DOHH2 (cell line): ENCODE measurements around the gene RBM44.
"Not testable (repeated sequence)": the region's sequence is repeated elsewhere in the genome, so short reads cannot be mapped to it uniquely, and the experiment has no call there.

ENCODE experiments used
- H3F3A ChIP-seq: fragments of 200-600 bp; sonication (generic), shearing (Covaris generic); 2 replicates; pipeline ENCODE4 v1.6.0; 2016; ENCODE audit warnings: antibody characterized with exemption, mild to moderate bottlenecking; ENCODE audit not compliant: control insufficient read depth, insufficient read depth
- H3K27ac ChIP-seq: fragments of 200-600 bp; sonication (generic); 2 replicates; pipeline ENCODE4 v1.5.1; 2014; ENCODE audit warnings: low read depth, mild to moderate bottlenecking, low read length, moderate library complexity
- H3K27me3 ChIP-seq: fragments of 200-600 bp; sonication (generic); 2 replicates; pipeline ENCODE4 v1.6.1; 2014; ENCODE audit warnings: mild to moderate bottlenecking, low read length, mixed read lengths; ENCODE audit not compliant: control insufficient read depth
- H3K36me3 ChIP-seq: fragments of 200-600 bp; sonication (generic); 2 replicates; pipeline ENCODE4 v1.6.1; 2014; ENCODE audit warnings: mild to moderate bottlenecking, low read length, moderate library complexity, mixed read lengths; ENCODE audit not compliant: control insufficient read depth
- H3K4me1 ChIP-seq: fragments of 200-600 bp; sonication (generic); 2 replicates; pipeline ENCODE4 v1.6.1; 2014; ENCODE audit warnings: mild to moderate bottlenecking, low read length, mixed read lengths; ENCODE audit not compliant: control insufficient read depth
- H3K4me2 ChIP-seq: fragments of 200-600 bp; sonication (generic); 2 replicates; pipeline ENCODE4 v1.6.0; 2014; ENCODE audit warnings: mild to moderate bottlenecking, low read length, moderate library complexity
- H3K4me3 ChIP-seq: fragments of 200-600 bp; sonication (generic); 2 replicates; pipeline ENCODE4 v1.5.1; 2014; ENCODE audit warnings: mild to moderate bottlenecking, low read length, mixed read lengths
- H3K79me2 ChIP-seq: fragments of 200-600 bp; sonication (generic); 2 replicates; pipeline ENCODE4 v1.6.1; 2014; ENCODE audit warnings: mild to moderate bottlenecking, low read length, mixed read lengths; ENCODE audit not compliant: control insufficient read depth
- H3K9me2 ChIP-seq: fragments of 200-600 bp; sonication (generic); replicated peaks from 2 replicates; pipeline ENCODE4 v1.6.1; 2014; ENCODE audit warnings: mild to moderate bottlenecking, low read length, mixed read lengths; ENCODE audit not compliant: control insufficient read depth
- H3K9me3 ChIP-seq: fragments of 200-600 bp; sonication (generic); 2 replicates; pipeline ENCODE4 v1.6.1; 2014; ENCODE audit warnings: antibody characterized with exemption, low read length, mixed read lengths; ENCODE audit not compliant: control insufficient read depth, insufficient read depth
- H4K20me1 ChIP-seq: fragments of 200-600 bp; sonication (generic); 2 replicates; pipeline ENCODE4 v1.6.0; 2014; ENCODE audit warnings: low read depth, mild to moderate bottlenecking, antibody characterized with exemption, low read length, moderate library complexity; ENCODE audit not compliant: control insufficient read depth, insufficient read depth
- EZH2phosphoT487 ChIP-seq: fragments of 200-600 bp; sonication (generic); IDR thresholded peaks from 2 replicates; pipeline ENCODE4 v1.6.1; 2017; ENCODE audit warnings: borderline replicate concordance, mild to moderate bottlenecking, antibody characterized with exemption, low read length, moderate library complexity, mixed read lengths
- TF ChIP-seq, protein P1 (sequence below): fragments of 200-600 bp; sonication (generic); IDR thresholded peaks from one replicate; pipeline ENCODE4 v1.5.1; 2014; ENCODE audit warnings: antibody characterized with exemption, mild to moderate bottlenecking, low read depth, low read length; ENCODE audit not compliant: poor library complexity, severe bottlenecking

RBM44 gene

DNA sequence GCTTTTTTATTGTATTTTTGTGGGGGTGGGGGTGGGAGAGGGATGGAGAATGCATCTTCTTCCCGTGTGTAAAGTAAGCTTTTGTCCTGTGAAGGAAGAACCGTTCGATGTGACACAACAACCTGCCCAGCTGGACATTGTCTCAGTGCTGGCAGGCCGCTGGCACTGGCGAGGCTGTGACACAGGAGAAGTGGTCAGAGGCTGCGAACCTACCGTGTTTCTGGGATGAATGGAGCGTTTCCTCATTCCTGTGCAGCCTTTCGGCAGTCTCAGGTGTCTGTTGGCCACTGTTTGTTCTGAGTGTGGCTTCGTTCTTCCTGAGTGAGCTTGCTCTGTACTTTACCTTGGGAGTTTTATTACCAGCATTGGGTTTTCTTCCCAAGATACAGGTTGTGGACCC, 68.9 kb downstream of the RBM44 start:
- peaks cover 4% of the 10 kb centered on the region; the same call in 1 of the 2 replicates for H3K27me3 ChIP-seq
- no peaks in the 10 kb centered on the region for H3K9me2 ChIP-seq
- peaks cover 10% of the 10 kb centered on the region for H3K4me1 ChIP-seq
- H3K4me3 ChIP-seq, result no peak overlapping the region
- H3K4me2 ChIP-seq, result no peak overlapping the region
- H3K36me3 ChIP-seq, result no peaks in the 10 kb centered on the region
- no peaks in the 10 kb centered on the region for H4K20me1 ChIP-seq
- no peaks in the 10 kb centered on the region for H3K9me3 ChIP-seq
- no peak for TF ChIP-seq EZH2phosphoT487
- TF ChIP-seq, protein P1, sequence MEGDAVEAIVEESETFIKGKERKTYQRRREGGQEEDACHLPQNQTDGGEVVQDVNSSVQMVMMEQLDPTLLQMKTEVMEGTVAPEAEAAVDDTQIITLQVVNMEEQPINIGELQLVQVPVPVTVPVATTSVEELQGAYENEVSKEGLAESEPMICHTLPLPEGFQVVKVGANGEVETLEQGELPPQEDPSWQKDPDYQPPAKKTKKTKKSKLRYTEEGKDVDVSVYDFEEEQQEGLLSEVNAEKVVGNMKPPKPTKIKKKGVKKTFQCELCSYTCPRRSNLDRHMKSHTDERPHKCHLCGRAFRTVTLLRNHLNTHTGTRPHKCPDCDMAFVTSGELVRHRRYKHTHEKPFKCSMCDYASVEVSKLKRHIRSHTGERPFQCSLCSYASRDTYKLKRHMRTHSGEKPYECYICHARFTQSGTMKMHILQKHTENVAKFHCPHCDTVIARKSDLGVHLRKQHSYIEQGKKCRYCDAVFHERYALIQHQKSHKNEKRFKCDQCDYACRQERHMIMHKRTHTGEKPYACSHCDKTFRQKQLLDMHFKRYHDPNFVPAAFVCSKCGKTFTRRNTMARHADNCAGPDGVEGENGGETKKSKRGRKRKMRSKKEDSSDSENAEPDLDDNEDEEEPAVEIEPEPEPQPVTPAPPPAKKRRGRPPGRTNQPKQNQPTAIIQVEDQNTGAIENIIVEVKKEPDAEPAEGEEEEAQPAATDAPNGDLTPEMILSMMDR, result no peak
- H3K79me2 ChIP-seq, result no peaks in the 10 kb centered on the region
- no peaks in the 10 kb centered on the region for H3F3A ChIP-seq
- H3K27ac ChIP-seq, result no peak overlapping the region

DNA sequence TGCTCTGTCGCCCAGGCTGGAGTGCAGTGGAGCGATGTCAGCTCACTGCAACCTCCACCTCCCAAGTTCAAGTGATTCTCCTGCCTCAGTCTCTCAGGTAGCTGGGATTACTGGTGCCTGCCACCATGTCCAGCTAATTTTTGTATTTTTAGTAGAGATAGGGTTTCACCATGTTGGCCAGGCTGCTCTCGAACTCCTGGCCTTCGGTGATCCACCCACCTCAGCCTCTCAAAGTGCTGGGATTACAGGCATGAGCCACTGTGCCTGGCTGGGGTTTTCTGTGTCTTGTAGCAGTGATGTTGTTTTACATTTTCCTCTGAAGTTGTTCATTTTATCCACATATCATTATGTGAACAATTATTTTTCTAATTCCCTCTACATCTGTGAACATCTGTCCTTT, 69.5 kb downstream of the RBM44 start:
- not testable (repeated sequence) for H3K79me2 ChIP-seq, H3K9me3 ChIP-seq, H4K20me1 ChIP-seq, H3F3A ChIP-seq, H3K4me2 ChIP-seq, H3K27me3 ChIP-seq, H3K4me3 ChIP-seq, H3K27ac ChIP-seq, H3K9me2 ChIP-seq, H3K36me3 ChIP-seq
- H3K4me1 ChIP-seq, result peaks cover 14% of the 10 kb centered on the region

DNA sequence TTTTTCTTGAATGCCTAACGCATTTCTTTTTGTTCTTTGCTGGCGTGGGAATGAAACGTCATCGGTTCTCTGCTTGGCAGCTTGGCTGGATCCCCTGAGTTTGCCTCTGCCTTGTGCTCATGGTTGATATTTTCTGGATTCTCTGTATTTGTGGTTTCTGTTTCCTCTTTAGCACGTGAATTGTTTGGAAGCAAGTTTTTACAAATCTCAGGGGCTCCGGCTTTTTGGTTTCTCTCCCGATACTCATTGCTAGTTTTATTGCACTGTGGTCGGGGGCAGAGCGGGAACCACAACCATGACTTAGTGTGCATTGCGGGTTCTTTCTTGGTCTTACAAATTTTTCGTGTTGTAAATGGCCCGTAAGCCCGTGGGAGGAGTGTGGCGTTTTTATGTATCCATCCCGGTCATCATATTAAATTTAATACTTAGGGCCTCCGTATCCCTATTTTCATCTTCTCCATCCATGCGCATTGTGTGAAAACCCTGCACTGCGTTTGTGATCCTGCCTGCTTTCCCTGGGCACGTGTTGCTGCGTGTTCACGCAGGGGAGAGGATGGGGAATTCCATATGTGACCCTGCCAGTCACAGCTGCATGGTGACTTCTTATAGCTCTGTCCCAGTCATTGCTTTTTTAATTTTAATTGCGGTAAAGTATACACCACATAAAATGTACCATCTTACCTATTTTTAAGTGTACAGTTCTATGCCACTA, 70.2 kb downstream of the RBM44 start:
- no peaks in the 10 kb centered on the region for H4K20me1 ChIP-seq
- peaks cover 4% of the 10 kb centered on the region; the same call in 1 of the 2 replicates for H3K27me3 ChIP-seq
- no peaks in the 10 kb centered on the region for H3K9me3 ChIP-seq
- H3K27ac ChIP-seq, result no peak overlapping the region
- H3F3A ChIP-seq, result no peaks in the 10 kb centered on the region
- H3K36me3 ChIP-seq, result no peaks in the 10 kb centered on the region
- no peak for TF ChIP-seq EZH2phosphoT487
- TF ChIP-seq, protein P1, result no peak
- peaks cover 21% of the 10 kb centered on the region for H3K4me1 ChIP-seq
- H3K9me2 ChIP-seq, result no peaks in the 10 kb centered on the region
- no peaks in the 10 kb centered on the region for H3K79me2 ChIP-seq
- H3K4me3 ChIP-seq, result no peak overlapping the region
- no peak overlapping the region for H3K4me2 ChIP-seq

DNA sequence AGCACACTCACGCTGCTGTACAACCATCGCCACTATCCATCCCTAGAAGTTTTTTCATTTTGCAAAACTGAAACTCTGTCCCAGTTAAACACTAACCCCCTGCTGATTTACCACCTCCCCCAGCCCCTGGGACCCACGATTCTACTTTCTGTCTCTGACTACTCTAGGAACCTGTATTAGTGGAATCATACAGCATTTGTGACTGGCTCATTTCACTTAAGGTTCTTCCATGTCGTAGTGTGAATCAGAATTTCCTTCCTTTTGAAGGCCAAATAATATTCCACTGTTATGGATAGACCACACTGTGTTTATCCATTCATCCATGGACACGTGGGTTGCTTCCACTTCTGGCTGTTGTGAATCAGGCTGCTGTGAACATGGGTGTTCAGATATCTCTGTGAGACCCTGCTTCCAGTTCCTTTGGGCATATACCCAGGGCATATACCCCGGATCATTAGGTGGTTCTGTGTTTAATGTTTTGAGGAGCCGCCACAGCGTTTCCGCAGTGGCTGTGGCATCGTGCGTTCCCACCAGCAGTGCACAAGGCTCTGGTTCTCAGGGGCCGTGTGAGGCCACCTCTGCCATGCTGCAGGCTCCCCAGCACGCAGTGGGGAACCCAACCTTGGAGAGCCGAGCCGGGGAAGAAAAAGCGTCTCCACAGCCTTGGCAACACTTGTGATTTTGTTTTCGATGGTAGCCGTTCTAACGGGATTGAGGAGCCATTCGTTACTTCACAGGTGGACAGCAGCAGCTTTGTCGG, 70.9 kb downstream of the RBM44 start:
- H4K20me1 ChIP-seq, result no peaks in the 10 kb centered on the region
- no peaks in the 10 kb centered on the region for H3F3A ChIP-seq
- no peak for TF ChIP-seq EZH2phosphoT487
- TF ChIP-seq, protein P1, result no peak
- H3K79me2 ChIP-seq, result no peaks in the 10 kb centered on the region
- no peak overlapping the region for H3K4me2 ChIP-seq
- peaks cover 22% of the 10 kb centered on the region for H3K4me1 ChIP-seq
- no peak overlapping the region for H3K4me3 ChIP-seq
- H3K27ac ChIP-seq, result no peak overlapping the region
- H3K36me3 ChIP-seq, result no peaks in the 10 kb centered on the region
- H3K9me3 ChIP-seq, result no peaks in the 10 kb centered on the region
- H3K27me3 ChIP-seq, result peaks cover 4% of the 10 kb centered on the region; the same call in 1 of the 2 replicates
- H3K9me2 ChIP-seq, result no peaks in the 10 kb centered on the region
